HepG2 (cell line): ENCODE data around the gene VAPB. TPM values are rescaled to one million over a fixed set of nuclear protein-coding genes. Genes with fewer than 3 reads are reported as not detected.

Experiments
- SKIL ChIP-seq: sonication (generic); formaldehyde crosslinking; IDR thresholded peaks from 2 replicates; pipeline ENCODE4 v1.8.0; 2022; ENCODE audit warnings: missing genetic modification reagents, mild to moderate bottlenecking, moderate library complexity, borderline replicate concordance
- SNAI1 ChIP-seq: sonication (generic); formaldehyde crosslinking; IDR thresholded peaks from 2 replicates; pipeline ENCODE4 v1.5.0; 2020; ENCODE audit warnings: mild to moderate bottlenecking, missing genetic modification reagents, borderline replicate concordance
- ZBTB20 ChIP-seq: sonication (generic); formaldehyde crosslinking; IDR thresholded peaks from 2 replicates; pipeline ENCODE4 v1.8.1; 2023; ENCODE audit warnings: missing genetic modification reagents, low read depth, mild to moderate bottlenecking, borderline replicate concordance
- ZBTB25 ChIP-seq: IDR thresholded peaks from 2 replicates; pipeline ENCODE4 v1.6.1; 2018; ENCODE audit warnings: missing genetic modification reagents
- ZFYVE20 ChIP-seq: sonication (generic); formaldehyde crosslinking; IDR thresholded peaks from 2 replicates; pipeline ENCODE4 v1.8.0; 2023; ENCODE audit warnings: low read depth, mild to moderate bottlenecking, moderate library complexity, missing genetic modification reagents, borderline replicate concordance
- ZNF484 ChIP-seq: sonication (generic); formaldehyde crosslinking; IDR thresholded peaks from 2 replicates; pipeline ENCODE4 v1.5.1; 2020; ENCODE audit warnings: mild to moderate bottlenecking, low read depth, missing genetic modification reagents, borderline replicate concordance
- ZNF646 ChIP-seq: sonication (generic); formaldehyde crosslinking; IDR thresholded peaks from 2 replicates; pipeline ENCODE4 v1.9.0; 2021; ENCODE audit warnings: mild to moderate bottlenecking, missing genetic modification reagents
- polyA plus RNA-seq, 8 experiments: library from polyadenylated mRNA; depleted of rRNA in 3 of 8; stranded (reverse) in 7 of 8; unstranded in 1 of 8; fragments of >200 nt; fragmentation: Illumina TruSeq in 4 of 8; extraction: Trizol in 4 of 8; gene quantifications; 2 replicates each; pipeline versions ENCODE4 v1.2.1 to v1.2.3, GENCODE V29; 2011 to 2016; ENCODE audit warnings: low read depth in 4 of 8, missing spikeins in 1 of 8, mixed read lengths in 1 of 8; ENCODE audit not compliant: insufficient read depth in 1 of 8
- total RNA-seq, 5 experiments: library from RNA; depleted of rRNA; stranded (reverse); fragments of >200 nt; fragmentation: Illumina TruSeq; extraction: Trizol; gene quantifications; 2 replicates each; pipeline ENCODE4 v1.2.3, GENCODE V29; 2016; ENCODE audit warnings: low read depth in 1 of 5

VAPB gene
- total and polyA plus RNA-seq, 2 of the 13 experiments (the other 11 are each of a cell fraction or from before 2014, with no cell fraction given) = 18.6 to 48.5 TPM

GRCh38 chr20:58449681-58450221 is 60.7 kb downstream of the VAPB start (continued):
- TF ChIP-seq ZFYVE20 (CRISPR knock-in tag) = no peak
- TF ChIP-seq SKIL (CRISPR knock-in tag) = no peak
- no peak for TF ChIP-seq SNAI1 (CRISPR knock-in tag)
- no peak for TF ChIP-seq ZNF484 (CRISPR knock-in tag)
- no peak for TF ChIP-seq ZNF646 (CRISPR knock-in tag)
- TF ChIP-seq ZBTB25 = no peak
- no peak for TF ChIP-seq ZBTB20 (CRISPR knock-in tag)
